SK-N-SH treated with all-trans-retinoic acid at 6 μM for 48 hours (cell line): Measurements from ENCODE around the gene GLDC.

ENCODE experiments used
- ATAC-seq: fragments of 200-7000 bp; cut with Tn5 transposase; 3 replicates; pipeline ENCODE4 v1.9.1; 2020; ENCODE audit warnings: mild to moderate bottlenecking, moderate library complexity
- ARNTL ChIP-seq: fragments of 450-650 bp; formaldehyde crosslinking; IDR thresholded peaks from 2 replicates; pipeline ENCODE4 v1.5.0; 2020; ENCODE audit warnings: low read depth, mild to moderate bottlenecking, moderate library complexity, borderline replicate concordance
- BACH2 ChIP-seq: fragments of 250-450 bp; sonication (Bioruptor Pico); IDR thresholded peaks from 2 replicates; pipeline ENCODE4 v1.9.0; 2021; ENCODE audit warnings: mild to moderate bottlenecking, borderline replicate concordance
- CSDC2 ChIP-seq: fragments of 250-450 bp; sonication (Bioruptor Pico); IDR thresholded peaks from 2 replicates; pipeline ENCODE4 v1.5.0; 2020; ENCODE audit warnings: mild to moderate bottlenecking, moderate library complexity
- CSRNP3 ChIP-seq: fragments of 250-450 bp; sonication (Bioruptor Pico); IDR thresholded peaks from 2 replicates; pipeline ENCODE4 v1.5.1; 2021; ENCODE audit warnings: mild to moderate bottlenecking, moderate library complexity
- ESRRG ChIP-seq: fragments of 250-450 bp; sonication (Bioruptor Pico); IDR thresholded peaks from 2 replicates; pipeline ENCODE4 v1.6.1; 2021; ENCODE audit warnings: mild to moderate bottlenecking
- GLIS3 ChIP-seq: fragments of 250-450 bp; sonication (Bioruptor Pico); IDR thresholded peaks from 2 replicates; pipeline ENCODE4 v1.5.0; 2020; ENCODE audit warnings: mild to moderate bottlenecking, moderate library complexity
- ISL1 ChIP-seq: fragments of 250-450 bp; sonication (Bioruptor Pico); IDR thresholded peaks from 2 replicates; pipeline ENCODE4 v2.1.2; 2022; ENCODE audit warnings: mild to moderate bottlenecking, moderate library complexity
- OSR1 ChIP-seq: fragments of 250-450 bp; sonication (Bioruptor Pico); IDR thresholded peaks from 2 replicates; pipeline ENCODE4 v1.8.0; 2022; ENCODE audit warnings: moderate library complexity, mild to moderate bottlenecking, inconsistent platforms
- PATZ1 ChIP-seq: fragments of 250-450 bp; sonication (Bioruptor Pico); IDR thresholded peaks from 2 replicates; pipeline ENCODE4 v1.8.0; 2020; ENCODE audit warnings: mild to moderate bottlenecking, moderate library complexity, borderline replicate concordance
- POU6F1 ChIP-seq: fragments of 250-450 bp; sonication (Bioruptor Pico); IDR thresholded peaks from 2 replicates; pipeline ENCODE4 v1.8.0; 2021; ENCODE audit warnings: low read depth, mild to moderate bottlenecking, moderate library complexity, borderline replicate concordance
- PPARA ChIP-seq: fragments of 250-450 bp; sonication (Bioruptor Pico); IDR thresholded peaks from 2 replicates; pipeline ENCODE4 v1.5.0; 2020; ENCODE audit warnings: mild to moderate bottlenecking, borderline replicate concordance
- SNAI2 ChIP-seq: fragments of 250-450 bp; sonication (Bioruptor Pico); IDR thresholded peaks from 2 replicates; pipeline ENCODE4 v1.5.0; 2020; ENCODE audit warnings: mild to moderate bottlenecking, moderate library complexity
- TCF4 ChIP-seq: fragments of 250-450 bp; sonication (Bioruptor Pico); IDR thresholded peaks from 2 replicates; pipeline ENCODE4 v1.8.0; 2021; ENCODE audit warnings: mild to moderate bottlenecking, moderate library complexity, borderline replicate concordance
- TOX ChIP-seq: fragments of 250-450 bp; sonication (Bioruptor Pico); IDR thresholded peaks from 2 replicates; pipeline ENCODE4 v1.8.0; 2021; ENCODE audit warnings: mild to moderate bottlenecking, moderate library complexity, borderline replicate concordance
- TSHZ2 ChIP-seq: fragments of 250-450 bp; sonication (Bioruptor Pico); IDR thresholded peaks from 2 replicates; pipeline ENCODE4 v1.5.0; 2020; ENCODE audit warnings: mild to moderate bottlenecking, moderate library complexity
- ZC3H10 ChIP-seq: fragments of 250-450 bp; sonication (Bioruptor Pico); IDR thresholded peaks from 2 replicates; pipeline ENCODE4 v1.5.1; 2021; ENCODE audit warnings: mild to moderate bottlenecking, moderate library complexity
- ZFP3 ChIP-seq: fragments of 250-450 bp; sonication (Bioruptor Pico); IDR thresholded peaks from 2 replicates; pipeline ENCODE4 v1.5.0; 2020; ENCODE audit warnings: mild to moderate bottlenecking, moderate library complexity
- ZFP30 ChIP-seq: fragments of 450-650 bp; formaldehyde crosslinking; IDR thresholded peaks from 2 replicates; pipeline ENCODE4 v1.5.0; 2022; ENCODE audit warnings: mild to moderate bottlenecking, moderate library complexity
- ZNF565 ChIP-seq: fragments of 450-650 bp; formaldehyde crosslinking; conservative IDR thresholded peaks from 2 replicates; pipeline ENCODE4 v1.5.0; 2020; ENCODE audit warnings: low read depth, mild to moderate bottlenecking, moderate library complexity
- ZNF70 ChIP-seq: fragments of 450-650 bp; formaldehyde crosslinking; IDR thresholded peaks from 2 replicates; pipeline ENCODE4 v1.5.0; 2020; ENCODE audit warnings: mild to moderate bottlenecking, moderate library complexity
- ZNF8 ChIP-seq: fragments of 450-650 bp; formaldehyde crosslinking; IDR thresholded peaks from 2 replicates; pipeline ENCODE4 v1.5.0; 2020; ENCODE audit warnings: mild to moderate bottlenecking, moderate library complexity

The GLDC gene

GRCh38 chr9:6592231-6592630 lies 53.3 kb downstream of the GLDC start:
- no peak for ATAC-seq
- no peak for TF ChIP-seq OSR1 (CRISPR knock-in tag)
- no peak for TF ChIP-seq CSDC2
- no peak for TF ChIP-seq ZNF565 (CRISPR knock-in tag)
- no peak for TF ChIP-seq ZC3H10
- no peak for TF ChIP-seq ZNF70 (CRISPR knock-in tag)
- TF ChIP-seq TSHZ2 (CRISPR knock-in tag) = no peak
- TF ChIP-seq PATZ1 = no peak
- TF ChIP-seq TOX = no peak
- TF ChIP-seq ARNTL (CRISPR knock-in tag) = no peak
- TF ChIP-seq ISL1 (CRISPR knock-in tag) = no peak
- TF ChIP-seq ESRRG (CRISPR knock-in tag) = no peak
- TF ChIP-seq ZNF8 = no peak
- TF ChIP-seq ZFP30 (CRISPR knock-in tag) = no peak
- no peak for TF ChIP-seq SNAI2
- TF ChIP-seq POU6F1 (CRISPR knock-in tag) = no peak
- no peak for TF ChIP-seq GLIS3
- no peak for TF ChIP-seq PPARA (CRISPR knock-in tag)
- TF ChIP-seq CSRNP3 (CRISPR knock-in tag) = no peak

GRCh38 chr9:6590772-6591384 lies 54.7 kb downstream of the GLDC start:
- ATAC-seq = no peak
- TF ChIP-seq BACH2 (CRISPR knock-in tag) (no peak), PPARA (CRISPR knock-in tag) (no peak), GLIS3 (no peak), TCF4 (CRISPR knock-in tag) (no peak), ZFP3 (CRISPR knock-in tag) (no peak)

GRCh38 chr9:6590334-6590733 lies 55.2 kb downstream of the GLDC start:
- TF ChIP-seq CSDC2 (no peak), PPARA (CRISPR knock-in tag) (no peak), TCF4 (CRISPR knock-in tag) (no peak), ZFP30 (CRISPR knock-in tag) (no peak), CSRNP3 (CRISPR knock-in tag) (no peak), ZC3H10 (no peak), ESRRG (CRISPR knock-in tag) (no peak), ARNTL (CRISPR knock-in tag) (no peak)
- no peak for ATAC-seq
